HepG2 (cell line): ENCODE results near the gene PRKN. TPM values are rescaled to one million over a fixed set of nuclear protein-coding genes. Genes with fewer than 3 reads are reported as not detected.

Experiments used
- ATAC-seq: fragments of 200-7000 bp; cut with Tn5 transposase; 3 replicates; pipeline ENCODE4 v1.9.1; 2020; ENCODE audit warnings: mild to moderate bottlenecking, moderate library complexity
- BruUV-seq: library from RNA; stranded (reverse); fragments of 400-500 nt; replicated peaks from 2 replicates; lab custom pipeline; 2021; lab: Mats Ljungman, UMichigan
- CTCF ChIA-PET: fragments of 300-600 bp; formaldehyde crosslinking; extraction: SDS; loops from one replicate; lab custom pipeline; 2021; ENCODE audit warnings: low total read pairs, inconsistent platforms, low intra/inter-chr PET ratio; lab: Yijun Ruan, JAX
- POLR2A ChIA-PET: fragments of 350-600 bp; sonication (Branson Sonifier 250); formaldehyde crosslinking; loops from one replicate; lab custom pipeline; 2020; ENCODE audit warnings: antibody characterized with exemption, inconsistent platforms; lab: Yijun Ruan, JAX
- DNase-seq: peaks from one replicate; pipeline ENCODE4 v3.0.0-alpha.2; 2015; ENCODE audit warnings: low spot score
- FAIRE-seq: peaks from 3 replicates; lab custom pipeline; 2011; peaks lifted over from hg19 to GRCh38; lab: Jason Lieb, UNC
- H2AFZ ChIP-seq: one replicate; pipeline ENCODE4 v1.6.1; 2011; ENCODE audit warnings: low read length, inconsistent platforms
- H3K27ac ChIP-seq: fragments of 300-600 bp; 3 replicates; pipeline ENCODE4 v1.8.0; 2011; ENCODE audit warnings: mixed run types, mild to moderate bottlenecking, mixed read lengths, low read length, inconsistent platforms; ENCODE audit not compliant: insufficient read depth; ENCODE audit errors: extremely low read length
- H3K27me3 ChIP-seq, 2 experiments: fragments of 200-600 bp in 1 of 2; 2 replicates in 1 of 2; 3 replicates in 1 of 2; pipeline versions ENCODE4 v1.6.0 to v1.8.0; 2011; ENCODE audit warnings: low read length in 2 of 2, mild to moderate bottlenecking in 2 of 2, moderate library complexity in 2 of 2, inconsistent platforms in 1 of 2; ENCODE audit not compliant: insufficient read depth in 2 of 2, control insufficient read depth in 1 of 2
- H3K36me3 ChIP-seq, 2 experiments: fragments of 200-600 bp in 1 of 2; replicated peaks in 1 of 2; 2 replicates in 1 of 2; 3 replicates in 1 of 2; pipeline versions ENCODE4 v1.5.1 to v1.8.0; 2011; ENCODE audit warnings: low read length in 2 of 2, inconsistent platforms in 1 of 2; ENCODE audit not compliant: insufficient read depth in 2 of 2, control insufficient read depth in 1 of 2
- H3K4me1 ChIP-seq: 2 replicates; pipeline ENCODE4 v1.5.1; 2012; ENCODE audit warnings: low read length, inconsistent platforms; ENCODE audit not compliant: insufficient read depth
- H3K4me2 ChIP-seq: 2 replicates; pipeline ENCODE4 v1.6.0; 2011; ENCODE audit warnings: low read depth, low read length, inconsistent platforms
- H3K4me3 ChIP-seq, 3 experiments: fragments of 200-600 bp in 1 of 3; sonication (generic), shearing (Covaris generic) in 1 of 3; replicated peaks in 1 of 3; 2 replicates each; pipeline ENCODE4 v1.5.1; 2011 to 2016; ENCODE audit warnings: low read length in 3 of 3, inconsistent platforms in 2 of 3, low read depth in 2 of 3, mild to moderate bottlenecking in 2 of 3, control low read depth in 1 of 3, mixed read lengths in 1 of 3; ENCODE audit not compliant: insufficient read depth in 1 of 3
- H3K79me2 ChIP-seq: one replicate; pipeline ENCODE4 v1.6.1; 2011; ENCODE audit warnings: low read length, inconsistent platforms; ENCODE audit not compliant: insufficient read depth
- H3K9ac ChIP-seq: 2 replicates; pipeline ENCODE4 v1.6.0; 2011; ENCODE audit warnings: mild to moderate bottlenecking, low read depth, low read length, inconsistent platforms; ENCODE audit not compliant: insufficient read depth
- H3K9me3 ChIP-seq: 2 replicates; pipeline ENCODE4 v1.5.1; 2012; ENCODE audit warnings: mild to moderate bottlenecking, low read length
- H4K20me1 ChIP-seq: 2 replicates; pipeline ENCODE4 v1.6.0; 2011; ENCODE audit warnings: inconsistent platforms, mild to moderate bottlenecking, low read length, moderate library complexity; ENCODE audit not compliant: insufficient read depth
- ATM ChIP-seq: fragments of 450-650 bp; IDR thresholded peaks from 2 replicates; pipeline ENCODE4 v1.7.1; 2017; ENCODE audit warnings: mild to moderate bottlenecking, borderline replicate concordance
- CTCF ChIP-seq: sonication (generic); formaldehyde crosslinking; IDR thresholded peaks from 2 replicates; pipeline ENCODE4 v1.5.0; 2020; ENCODE audit warnings: mild to moderate bottlenecking, missing genetic modification reagents, moderate library complexity
- HNRNPL ChIP-seq: fragments of 200-400 bp; formaldehyde crosslinking; IDR thresholded peaks from 2 replicates; pipeline ENCODE4 v1.6.1; 2017; ENCODE audit warnings: mild to moderate bottlenecking, low read depth, low read length
- KMT2B ChIP-seq: IDR thresholded peaks from 2 replicates; pipeline ENCODE4 v1.6.1; 2016; ENCODE audit warnings: missing genetic modification reagents, missing compliant biosample characterization
- SIN3B ChIP-seq: fragments of 150-350 bp; IDR thresholded peaks from 2 replicates; pipeline ENCODE4 v1.6.1; 2014; ENCODE audit warnings: low read length
- SKI ChIP-seq: fragments of 450-650 bp; IDR thresholded peaks from one replicate; pipeline ENCODE4 v1.6.1; 2018; ENCODE audit warnings: mild to moderate bottlenecking; ENCODE audit not compliant: partially characterized antibody
- ZBTB43 ChIP-seq: sonication (generic); formaldehyde crosslinking; conservative IDR thresholded peaks from 2 replicates; pipeline ENCODE4 v1.4.0; 2020; ENCODE audit warnings: missing genetic modification reagents
- ZNF136 ChIP-seq: sonication (generic); formaldehyde crosslinking; IDR thresholded peaks from 2 replicates; pipeline ENCODE4 v1.8.1; 2022; ENCODE audit warnings: low read depth, mild to moderate bottlenecking, moderate library complexity, missing genetic modification reagents
- WGBS: methylation state at CpG from one replicate; pipeline ENCODE4 v1.1.6; 2017; ENCODE audit warnings: low lambda C conversion rate; 5-methylcytosine and 5-hydroxymethylcytosine counted together
- in situ Hi-C: cut with HindIII; loops from 2 replicates; pipeline ENCODE4 v1.10.0; 2017; ENCODE audit warnings: low pct_unique_long_range_greater_than_20kb; ENCODE audit not compliant: extremely low pct_ligation_motif_present
- intact Hi-C: fragments of 100-400 bp; cut with micrococcal nuclease; formaldehyde crosslinking; loops from one replicate; pipeline ENCODE4 v1.10.0; 2022; ENCODE audit not compliant: unreplicated experiment
- polyA plus RNA-seq, 8 experiments: library from polyadenylated mRNA; depleted of rRNA in 3 of 8; stranded (reverse) in 7 of 8; unstranded in 1 of 8; fragments of >200 nt; fragmentation: Illumina TruSeq in 4 of 8; extraction: Trizol in 4 of 8; gene quantifications; 2 replicates each; pipeline versions ENCODE4 v1.2.1 to v1.2.3, GENCODE V29; 2011 to 2016; ENCODE audit warnings: low read depth in 4 of 8, missing spikeins in 1 of 8, mixed read lengths in 1 of 8; ENCODE audit not compliant: insufficient read depth in 1 of 8
- total RNA-seq, 5 experiments: library from RNA; depleted of rRNA; stranded (reverse); fragments of >200 nt; fragmentation: Illumina TruSeq; extraction: Trizol; gene quantifications; 2 replicates each; pipeline ENCODE4 v1.2.3, GENCODE V29; 2016; ENCODE audit warnings: low read depth in 1 of 5
- TF ChIP-seq, protein P1 (sequence below): sonication (generic); formaldehyde crosslinking; IDR thresholded peaks from 2 replicates; pipeline ENCODE4 v1.5.1; 2020; ENCODE audit warnings: mild to moderate bottlenecking, missing genetic modification reagents

PRKN gene
- total and polyA plus RNA-seq, 2 of the 13 experiments (the other 11 are each of a cell fraction or from before 2014, with no cell fraction given) = 0.31 to 0.44 TPM

DNA sequence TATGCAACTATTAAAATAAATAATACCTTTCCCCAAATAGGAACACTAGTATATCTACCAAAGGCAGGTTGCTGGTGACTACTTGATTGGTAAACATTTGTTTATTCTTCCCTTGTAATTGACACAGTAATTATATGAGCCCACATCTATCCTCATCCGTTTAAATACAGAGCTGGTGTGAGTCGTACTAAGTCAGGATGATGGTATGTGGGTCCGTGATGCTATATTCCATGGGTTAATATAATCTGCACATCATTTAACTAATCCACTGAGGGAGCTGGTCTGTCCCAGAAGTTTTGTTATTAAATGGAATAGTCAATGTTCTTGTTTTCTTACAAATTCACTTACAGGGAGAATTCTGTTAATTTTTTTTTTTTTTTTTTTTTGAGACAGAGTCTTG, 1289.7 kb downstream of the PRKN start:
- no peak overlapping the region for H3K4me2 ChIP-seq
- H3K27me3 ChIP-seq = peaks cover 0 to 22% of the 10 kb centered on the region in 2 experiments; a peak in 2 of 5 replicates
- CTCF ChIA-PET = no interaction called here
- TF ChIP-seq SIN3B = no peak
- TF ChIP-seq, all 625 proteins: peak for 0
- H3K9me3 ChIP-seq = no peaks in the 10 kb centered on the region
- no peaks in the 10 kb centered on the region for H3K4me1 ChIP-seq
- no peaks in the 10 kb centered on the region for H3K36me3 ChIP-seq
- no peak overlapping the region for H3K27ac ChIP-seq
- no peak overlapping the region for H3K4me3 ChIP-seq
- no peaks in the 10 kb centered on the region for H4K20me1 ChIP-seq
- intact Hi-C loops = no loop called here
- no peak overlapping the region for H2AFZ ChIP-seq
- DNase-seq (no peak), FAIRE-seq (no peak), ATAC-seq (no peak)
- in situ Hi-C loops = no loop called here
- H3K79me2 ChIP-seq = no peaks in the 10 kb centered on the region
- no peak overlapping the region for H3K9ac ChIP-seq
- WGBS = 56% methylated on average over 3 of the region's 3 CpGs
- POLR2A ChIA-PET = no interaction called here
- no TSS peak for BruUV-seq

DNA sequence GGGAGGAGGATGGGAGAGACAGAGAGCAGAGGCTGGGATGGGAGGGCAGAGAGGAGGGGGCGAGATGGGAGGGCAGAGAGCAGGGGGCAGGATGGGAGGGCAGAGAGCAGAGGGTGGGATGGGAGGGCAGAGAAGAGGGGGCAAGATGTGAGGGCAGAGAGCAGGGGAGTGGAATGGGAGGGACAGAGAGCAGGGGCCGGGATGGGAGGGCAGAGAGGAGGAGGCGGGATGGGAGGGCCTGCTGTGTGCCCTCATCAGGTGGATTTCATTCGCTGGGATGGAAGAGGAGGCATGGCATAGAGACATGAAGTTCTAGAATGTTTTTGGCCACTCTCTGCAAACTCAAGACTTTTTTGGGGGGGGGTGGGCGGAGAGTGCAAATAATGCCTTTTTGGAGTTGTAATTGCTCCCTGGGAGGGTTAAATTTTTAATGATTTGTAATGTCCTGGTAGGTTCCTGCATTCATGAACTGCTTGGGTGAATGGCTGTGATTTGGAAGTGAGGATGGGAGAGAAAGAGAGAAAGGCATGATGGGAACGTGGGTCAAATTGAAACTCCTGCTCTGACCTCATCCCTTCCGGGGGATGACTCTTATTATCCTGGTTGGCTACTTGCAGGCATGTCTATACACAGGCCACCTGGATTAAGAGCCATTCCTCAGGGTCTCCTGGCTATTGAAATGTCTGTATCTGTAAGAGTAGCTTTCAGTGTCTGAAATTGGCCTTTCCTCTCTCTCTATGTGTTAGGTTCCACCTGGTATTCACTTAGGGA, 1291.3 kb downstream of the PRKN start:
- no peaks in the 10 kb centered on the region for H4K20me1 ChIP-seq
- H3K36me3 ChIP-seq = no peaks in the 10 kb centered on the region
- BruUV-seq = no TSS peak
- DNase-seq (no peak), FAIRE-seq (no peak), ATAC-seq (no peak)
- no peak overlapping the region for H2AFZ ChIP-seq
- intact Hi-C loops = no loop called here
- no peaks in the 10 kb centered on the region for H3K79me2 ChIP-seq
- CTCF ChIA-PET = no interaction called here
- no peak overlapping the region for H3K27ac ChIP-seq
- WGBS = 23% methylated on average over 7 of the region's 7 CpGs
- no peaks in the 10 kb centered on the region for H3K4me1 ChIP-seq
- H3K4me3 ChIP-seq = no peak overlapping the region
- no peak overlapping the region for H3K4me2 ChIP-seq
- POLR2A ChIA-PET = no interaction called here
- in situ Hi-C loops = no loop called here
- no peaks in the 10 kb centered on the region for H3K9me3 ChIP-seq
- peaks cover 0 to 16% of the 10 kb centered on the region in 2 experiments; a peak in 2 of 5 replicates for H3K27me3 ChIP-seq
- no peak overlapping the region for H3K9ac ChIP-seq
- no peak for TF ChIP-seq ATM
- TF ChIP-seq, protein P1, sequence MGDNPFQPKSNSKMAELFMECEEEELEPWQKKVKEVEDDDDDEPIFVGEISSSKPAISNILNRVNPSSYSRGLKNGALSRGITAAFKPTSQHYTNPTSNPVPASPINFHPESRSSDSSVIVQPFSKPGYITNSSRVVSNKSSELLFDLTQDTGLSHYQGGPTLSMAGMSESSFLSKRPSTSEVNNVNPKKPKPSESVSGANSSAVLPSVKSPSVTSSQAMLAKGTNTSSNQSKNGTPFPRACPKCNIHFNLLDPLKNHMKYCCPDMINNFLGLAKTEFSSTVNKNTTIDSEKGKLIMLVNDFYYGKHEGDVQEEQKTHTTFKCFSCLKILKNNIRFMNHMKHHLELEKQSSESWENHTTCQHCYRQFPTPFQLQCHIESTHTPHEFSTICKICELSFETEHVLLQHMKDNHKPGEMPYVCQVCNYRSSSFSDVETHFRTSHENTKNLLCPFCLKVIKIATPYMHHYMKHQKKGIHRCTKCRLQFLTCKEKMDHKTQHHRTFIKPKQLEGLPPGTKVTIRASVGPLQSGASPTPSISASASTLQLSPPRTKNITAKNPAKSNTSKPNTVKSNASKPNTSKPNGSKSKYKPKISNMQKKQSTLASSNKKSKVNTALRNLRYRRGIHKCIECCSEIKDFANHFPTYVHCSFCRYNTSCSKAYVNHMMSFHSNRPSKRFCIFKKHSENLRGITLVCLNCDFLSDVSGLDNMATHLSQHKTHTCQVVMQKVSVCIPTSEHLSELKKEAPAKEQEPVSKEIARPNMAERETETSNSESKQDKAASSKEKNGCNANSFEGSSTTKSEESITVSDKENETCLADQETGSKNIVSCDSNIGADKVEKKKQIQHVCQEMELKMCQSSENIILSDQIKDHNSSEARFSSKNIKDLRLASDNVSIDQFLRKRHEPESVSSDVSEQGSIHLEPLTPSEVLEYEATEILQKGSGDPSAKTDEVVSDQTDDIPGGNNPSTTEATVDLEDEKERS (CRISPR knock-in tag) = no peak
- no peak for TF ChIP-seq CTCF (CRISPR knock-in tag)
- TF ChIP-seq HNRNPL = no peak
- TF ChIP-seq ZBTB43 = no peak
- TF ChIP-seq SKI = no peak
- no peak for TF ChIP-seq ZNF136 (CRISPR knock-in tag)
- TF ChIP-seq KMT2B (CRISPR knock-in tag) = no peak
